Liver (tissue), 9 donors: ENCODE data around the gene SPACA9. TPM values are rescaled to one million over a fixed set of nuclear protein-coding genes. Genes with fewer than 3 reads are reported as not detected.

Source experiments
- DNase-seq: peaks from one replicate; pipeline ENCODE4 v3.0.0-alpha.2; 2017; ENCODE audit warnings: low spot score
- H3K27ac ChIP-seq, 2 donors: one replicate each; pipeline ENCODE4 v1.7.0; 2013; ENCODE audit warnings: inconsistent platforms in 2 of 2, low read length in 2 of 2, control low read depth in 1 of 2, low read depth in 1 of 2, mild to moderate bottlenecking in 1 of 2
- H3K27me3 ChIP-seq, 4 donors: one replicate each; pipeline versions ENCODE4 v1.6.1 to v1.7.0; 2013; ENCODE audit warnings: low read length in 3 of 4, inconsistent platforms in 1 of 4, mild to moderate bottlenecking in 1 of 4, moderate library complexity in 1 of 4; ENCODE audit not compliant: control insufficient read depth in 4 of 4, insufficient read depth in 4 of 4
- H3K36me3 ChIP-seq, 4 donors: one replicate each; pipeline versions ENCODE4 v1.6.1 to v1.7.0; 2013; ENCODE audit warnings: low read length in 3 of 4, mild to moderate bottlenecking in 3 of 4, low read depth in 1 of 4, moderate library complexity in 1 of 4; ENCODE audit not compliant: control insufficient read depth in 4 of 4, insufficient read depth in 3 of 4
- H3K4me1 ChIP-seq, 4 donors: one replicate each; pipeline versions ENCODE4 v1.6.1 to v1.7.0; 2013; ENCODE audit warnings: low read length in 3 of 4, mild to moderate bottlenecking in 3 of 4, moderate library complexity in 1 of 4; ENCODE audit not compliant: control insufficient read depth in 4 of 4, insufficient read depth in 4 of 4
- H3K4me3 ChIP-seq, 3 donors: one replicate each; pipeline versions ENCODE4 v1.6.1 to v1.7.0; 2013; ENCODE audit warnings: low read length in 3 of 3, control low read depth in 1 of 3, low read depth in 1 of 3, mild to moderate bottlenecking in 1 of 3
- H3K9ac ChIP-seq, 2 donors: one replicate each; pipeline ENCODE4 v1.7.0; 2013; ENCODE audit warnings: low read length in 2 of 2, mild to moderate bottlenecking in 2 of 2, moderate library complexity in 2 of 2, control low read depth in 1 of 2, low read depth in 1 of 2
- H3K9me3 ChIP-seq, 4 donors: one replicate each; pipeline versions ENCODE4 v1.6.1 to v1.7.0; 2013; ENCODE audit warnings: low read length in 3 of 4; ENCODE audit not compliant: control insufficient read depth in 4 of 4
- EGR1 ChIP-seq, 2 donors: IDR thresholded peaks; 2 replicates each; pipeline ENCODE4 v1.6.1; 2016 to 2018; ENCODE audit warnings: antibody characterized with exemption in 2 of 2, low read depth in 2 of 2
- FOXA1 ChIP-seq: IDR thresholded peaks from 2 replicates; pipeline ENCODE4 v1.6.1; 2016; ENCODE audit warnings: antibody characterized with exemption
- FOXA2 ChIP-seq: IDR thresholded peaks from 2 replicates; pipeline ENCODE4 v1.6.1; 2016; ENCODE audit warnings: antibody characterized with exemption
- GABPA ChIP-seq, 2 donors: IDR thresholded peaks in 1 of 2; conservative IDR thresholded peaks in 1 of 2; 2 replicates each; pipeline ENCODE4 v1.6.1; 2016; ENCODE audit warnings: antibody characterized with exemption in 2 of 2, mild to moderate bottlenecking in 1 of 2, moderate library complexity in 1 of 2
- HNF4A ChIP-seq, 2 donors: conservative IDR thresholded peaks; 2 replicates each; pipeline ENCODE4 v1.6.1; 2016; ENCODE audit warnings: antibody characterized with exemption in 2 of 2, mild to moderate bottlenecking in 2 of 2
- HNF4G ChIP-seq: IDR thresholded peaks from 2 replicates; pipeline ENCODE4 v1.6.1; 2016; ENCODE audit warnings: antibody characterized with exemption
- JUND ChIP-seq, 2 donors: IDR thresholded peaks; 2 replicates each; pipeline ENCODE4 v1.6.1; 2016; ENCODE audit warnings: antibody characterized with exemption in 2 of 2
- NR2F2 ChIP-seq: IDR thresholded peaks from 2 replicates; pipeline ENCODE4 v1.6.1; 2016; ENCODE audit warnings: antibody characterized with exemption
- RAD21 ChIP-seq, 2 donors: IDR thresholded peaks; 2 replicates each; pipeline ENCODE4 v1.6.1; 2016; ENCODE audit warnings: antibody characterized with exemption in 2 of 2, mild to moderate bottlenecking in 2 of 2
- REST ChIP-seq: IDR thresholded peaks from 2 replicates; pipeline ENCODE4 v1.6.1; 2016; ENCODE audit warnings: antibody characterized with exemption, mild to moderate bottlenecking
- RXRA ChIP-seq, 2 donors: IDR thresholded peaks; 2 replicates each; pipeline ENCODE4 v1.6.1; 2017 to 2018; ENCODE audit warnings: antibody characterized with exemption in 2 of 2, mild to moderate bottlenecking in 1 of 2
- SP1 ChIP-seq: IDR thresholded peaks from 2 replicates; pipeline ENCODE4 v1.6.1; 2018; ENCODE audit warnings: antibody characterized with exemption, mild to moderate bottlenecking
- TAF1 ChIP-seq: conservative IDR thresholded peaks from 2 replicates; pipeline ENCODE4 v1.6.1; 2016; ENCODE audit warnings: antibody characterized with exemption, mild to moderate bottlenecking
- YY1 ChIP-seq: IDR thresholded peaks from 2 replicates; pipeline ENCODE4 v1.6.1; 2016; ENCODE audit warnings: antibody characterized with exemption, mild to moderate bottlenecking
- ZBTB33 ChIP-seq: IDR thresholded peaks from 2 replicates; pipeline ENCODE4 v1.6.1; 2016; ENCODE audit warnings: antibody characterized with exemption
- WGBS: extraction: QIAGEN DNeasy Blood & Tissue Kit; methylation state at CpG from one replicate; pipeline ENCODE4 v1.1.7; 2013; 5-methylcytosine and 5-hydroxymethylcytosine counted together
- polyA plus RNA-seq, 2 donors: library from polyadenylated mRNA; stranded (reverse) in 1 of 2; unstranded in 1 of 2; fragments of 200-250 nt in 1 of 2; fragments of >200 nt in 1 of 2; fragmentation: Nextera tagmentation in 1 of 2; extraction: Ambion mirVana in 1 of 2; gene quantifications; one replicate each; pipeline versions ENCODE4 v1.2.1 to v1.2.3, GENCODE V29; 2013 to 2015
- total RNA-seq, 2 donors: library from RNA; depleted of rRNA; stranded (reverse); fragments of >200 nt; gene quantifications; one replicate each; pipeline ENCODE4 v1.2.3, GENCODE V29; 2014
- TF ChIP-seq, protein P1 (sequence below): fragments of 150-350 bp; IDR thresholded peaks from 2 replicates; pipeline ENCODE4 v1.5.1; 2017; ENCODE audit warnings: improper control_type of control experiment, low read depth, low read length; ENCODE audit not compliant: missing input control
- TF ChIP-seq, protein P2 (sequence below): IDR thresholded peaks from 2 replicates; pipeline ENCODE4 v1.6.1; 2016; ENCODE audit warnings: antibody characterized with exemption
- TF ChIP-seq, protein P3 (sequence below): IDR thresholded peaks from 2 replicates; pipeline ENCODE4 v1.6.1; 2016; ENCODE audit warnings: antibody characterized with exemption
- donor health status: healthy.
- donor health status: healthy.
- donor health status: healthy.
- donor health status: healthy.
- donor health status: healthy.

The SPACA9 gene
- total and polyA plus RNA-seq, 4 donors, result 0.67 to 1.3 (median 0.98) TPM

DNA sequence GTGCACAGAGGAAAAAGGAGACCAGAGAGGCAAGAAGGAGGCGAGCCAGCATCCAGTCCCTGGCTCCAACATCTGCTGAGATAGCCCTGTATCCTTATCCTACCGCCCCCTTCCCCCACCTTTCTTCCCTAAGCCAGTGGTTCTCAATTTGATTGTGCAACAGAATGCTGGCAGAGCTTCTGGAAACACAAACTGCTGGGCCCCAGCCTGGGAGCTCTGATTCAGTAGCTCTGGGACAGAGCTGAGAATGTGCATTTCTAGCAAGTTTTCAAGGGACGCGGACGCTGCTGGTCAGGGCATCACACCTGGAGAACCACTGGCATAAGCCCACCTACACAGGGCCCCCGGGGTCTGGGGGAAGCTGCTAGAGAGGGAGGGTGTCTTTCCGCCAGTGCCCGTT is 21.7 kb upstream of the SPACA9 start (continued):
- TF ChIP-seq ZBTB33, result no peak

DNA sequence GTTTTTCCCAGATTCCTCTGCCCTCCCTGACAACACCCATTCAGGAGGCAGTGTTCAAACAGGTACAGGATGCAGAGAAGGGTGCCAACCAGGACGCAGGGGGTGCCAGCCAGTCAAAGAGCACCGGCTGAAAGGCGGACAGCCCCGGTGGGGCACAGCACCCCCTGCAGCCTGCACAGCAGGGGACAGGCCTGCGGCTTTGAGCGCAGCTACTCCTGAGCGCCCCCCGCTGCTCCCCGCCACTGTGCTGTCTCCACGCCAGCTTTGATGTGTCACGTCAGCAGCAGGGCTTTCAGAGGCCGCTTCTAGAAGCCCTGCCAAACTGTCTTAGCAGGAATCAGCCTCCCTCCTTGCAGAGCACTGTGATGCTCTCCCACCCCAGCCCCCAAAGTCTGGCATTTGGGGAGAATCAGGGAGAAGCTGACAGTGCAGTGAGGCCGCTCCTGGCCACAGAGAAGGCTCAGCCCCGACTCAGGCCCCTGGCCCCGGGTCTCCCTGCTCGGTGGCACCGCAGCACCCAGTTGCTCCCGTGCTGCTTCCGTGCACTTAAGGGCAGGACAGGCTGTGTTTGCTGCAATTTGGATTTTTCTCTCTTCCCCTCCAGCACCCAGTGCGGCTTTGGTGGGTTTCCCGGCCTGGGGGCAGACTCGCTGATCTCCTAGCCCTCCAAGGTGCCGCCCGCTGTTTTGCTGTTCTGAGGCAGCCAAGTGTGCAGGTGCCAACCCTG is 20.9 kb upstream of the SPACA9 start:
- TF ChIP-seq EGR1 (IDR thresholded peaks at IDR 0.05; ENCODE audit: low read depth in 2 of 2) (no peak), SP1 (no peak), JUND (IDR thresholded peaks at IDR 0.05) (no peak), GABPA (IDR thresholded peaks at IDR 0.05 in 1 of 2, conservative IDR thresholded peaks at IDR 0.05 in 1 of 2) (no peak), TAF1 (no peak), HNF4G (no peak), YY1 (no peak), NR2F2 (no peak), RAD21 (IDR thresholded peaks at IDR 0.05) (no peak), RXRA (IDR thresholded peaks at IDR 0.05) (no peak), FOXA1 (no peak), REST (no peak), HNF4A (conservative IDR thresholded peaks at IDR 0.05) (no peak), FOXA2 (no peak), ZBTB33 (no peak)
- TF ChIP-seq, protein P1, sequence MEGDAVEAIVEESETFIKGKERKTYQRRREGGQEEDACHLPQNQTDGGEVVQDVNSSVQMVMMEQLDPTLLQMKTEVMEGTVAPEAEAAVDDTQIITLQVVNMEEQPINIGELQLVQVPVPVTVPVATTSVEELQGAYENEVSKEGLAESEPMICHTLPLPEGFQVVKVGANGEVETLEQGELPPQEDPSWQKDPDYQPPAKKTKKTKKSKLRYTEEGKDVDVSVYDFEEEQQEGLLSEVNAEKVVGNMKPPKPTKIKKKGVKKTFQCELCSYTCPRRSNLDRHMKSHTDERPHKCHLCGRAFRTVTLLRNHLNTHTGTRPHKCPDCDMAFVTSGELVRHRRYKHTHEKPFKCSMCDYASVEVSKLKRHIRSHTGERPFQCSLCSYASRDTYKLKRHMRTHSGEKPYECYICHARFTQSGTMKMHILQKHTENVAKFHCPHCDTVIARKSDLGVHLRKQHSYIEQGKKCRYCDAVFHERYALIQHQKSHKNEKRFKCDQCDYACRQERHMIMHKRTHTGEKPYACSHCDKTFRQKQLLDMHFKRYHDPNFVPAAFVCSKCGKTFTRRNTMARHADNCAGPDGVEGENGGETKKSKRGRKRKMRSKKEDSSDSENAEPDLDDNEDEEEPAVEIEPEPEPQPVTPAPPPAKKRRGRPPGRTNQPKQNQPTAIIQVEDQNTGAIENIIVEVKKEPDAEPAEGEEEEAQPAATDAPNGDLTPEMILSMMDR, result no peak
- TF ChIP-seq, protein P2, sequence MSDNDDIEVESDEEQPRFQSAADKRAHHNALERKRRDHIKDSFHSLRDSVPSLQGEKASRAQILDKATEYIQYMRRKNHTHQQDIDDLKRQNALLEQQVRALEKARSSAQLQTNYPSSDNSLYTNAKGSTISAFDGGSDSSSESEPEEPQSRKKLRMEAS, result no peak
- TF ChIP-seq, protein P3, sequence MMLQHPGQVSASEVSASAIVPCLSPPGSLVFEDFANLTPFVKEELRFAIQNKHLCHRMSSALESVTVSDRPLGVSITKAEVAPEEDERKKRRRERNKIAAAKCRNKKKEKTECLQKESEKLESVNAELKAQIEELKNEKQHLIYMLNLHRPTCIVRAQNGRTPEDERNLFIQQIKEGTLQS, result no peak
- Histone ChIP-seq H3K4me3 (no peak overlapping the region), H3K9ac (no peak overlapping the region), H3K27me3 (peaks cover 0 to 6% (median 0%) of the 10 kb centered on the region in 4 donors), H3K36me3 (no peaks in the 10 kb centered on the region), H3K27ac (no peak overlapping the region), H3K4me1 (no peaks in the 10 kb centered on the region), H3K9me3 (no peaks in the 10 kb centered on the region)
- no peak for DNase-seq
- WGBS, result 73% methylated on average over 24 of the region's 24 CpGs
